HG02943 (cell line): Measurements from ENCODE around the gene VANGL1.
"Not testable (repeated sequence)": the region's sequence is repeated elsewhere in the genome, so short reads cannot be mapped to it uniquely, and the experiment has no call there.

ENCODE experiments used
- ATAC-seq: cut with Tn5 transposase; IDR thresholded peaks from one replicate; pipeline ENCODE4 v1.9.1; 2021; ENCODE audit warnings: mild to moderate bottlenecking, low read depth, moderate library complexity; ENCODE audit not compliant: unreplicated experiment

The VANGL1 gene

DNA sequence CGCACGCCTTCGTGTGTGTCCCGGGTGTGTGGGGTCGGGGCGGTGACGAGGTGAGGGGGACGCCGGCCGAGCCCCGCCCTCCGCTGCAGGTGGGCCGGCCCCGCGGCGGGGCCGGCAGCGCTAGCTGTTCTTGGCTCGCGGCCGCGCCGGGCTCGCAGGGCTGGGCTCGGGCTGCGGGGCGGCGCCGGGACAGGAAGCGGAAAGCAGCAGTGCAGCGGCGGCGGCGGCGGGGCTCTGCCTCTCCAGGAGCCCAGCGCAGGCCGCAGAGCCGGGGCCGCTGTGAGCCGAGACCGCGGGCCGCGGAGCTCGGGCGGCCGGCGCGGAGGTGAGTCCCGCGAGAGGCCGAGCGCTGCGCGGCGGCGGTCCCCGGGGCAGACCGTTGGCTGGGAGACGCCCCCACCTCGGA is at the start of gene VANGL1:
Gene VANGL1, plus strand, starts transcription at position 209 of the 406 bp plus-strand sequence. CDS start 9,444 bp downstream, outside the sequence.
- peak; percentile 58 for ATAC-seq

DNA sequence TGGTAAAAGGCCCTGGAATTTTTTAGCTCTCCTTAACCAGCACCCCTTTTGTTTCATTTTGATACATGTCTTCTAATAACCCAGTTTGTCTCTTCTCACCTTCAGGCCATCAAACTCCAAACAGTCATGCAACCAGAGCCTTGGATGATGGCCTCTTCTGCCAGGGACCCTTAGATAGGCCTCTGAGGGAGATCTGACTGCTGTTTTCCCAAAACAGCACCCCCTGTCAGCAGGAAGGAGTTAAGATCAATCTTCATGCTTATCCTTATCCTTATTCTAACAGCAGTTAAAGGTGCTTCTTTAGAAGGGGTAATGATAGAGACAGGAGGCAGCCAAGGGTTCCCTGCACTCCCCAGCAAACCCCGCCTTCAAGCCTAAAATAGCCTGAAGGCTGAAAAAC is 49.5 kb upstream of the VANGL1 start:
- ATAC-seq, result no peak

DNA sequence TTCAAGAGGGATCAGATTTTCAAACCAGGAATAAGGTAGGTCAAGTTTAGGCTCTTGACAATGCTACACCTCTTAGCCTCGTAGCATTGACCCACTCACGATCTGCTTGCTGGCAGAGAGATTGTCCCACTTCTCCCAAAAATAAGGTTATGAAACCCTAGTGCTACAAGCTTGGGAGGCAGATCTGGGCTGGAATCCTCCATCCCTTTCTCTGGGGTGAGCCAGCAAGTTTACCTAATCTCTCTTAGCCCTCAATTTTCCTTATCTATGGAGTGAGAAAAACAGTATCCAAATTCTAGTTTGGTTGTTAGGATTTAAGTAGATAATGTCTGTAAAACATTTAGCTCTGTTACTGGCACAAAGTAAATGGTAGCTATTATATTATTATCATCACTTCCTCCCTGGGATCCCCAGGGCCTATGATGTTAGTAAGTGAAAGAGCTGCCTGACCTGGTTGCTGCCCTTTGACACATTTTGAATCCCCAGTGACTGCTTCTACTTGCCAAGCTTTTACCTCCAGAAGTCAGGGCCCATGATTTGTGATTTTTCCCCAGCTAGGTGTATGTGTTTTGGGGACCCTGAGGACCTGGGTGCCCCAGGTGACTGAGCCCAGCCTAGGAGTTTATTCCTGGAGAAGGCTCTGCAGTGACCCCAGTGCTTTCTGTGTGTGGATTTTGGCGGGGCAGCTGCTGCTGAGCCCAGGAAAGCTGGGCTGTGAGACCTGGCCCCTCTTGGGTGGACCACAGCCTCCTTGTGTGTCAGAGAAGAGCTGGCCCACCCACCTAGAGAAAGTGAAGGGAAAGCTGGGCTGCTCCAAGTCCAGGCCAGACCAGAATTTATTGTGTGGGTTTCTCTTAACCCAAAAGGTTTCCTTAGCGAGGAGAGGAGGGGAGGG is 48.2 kb upstream of the VANGL1 start:
- no peak for ATAC-seq

DNA sequence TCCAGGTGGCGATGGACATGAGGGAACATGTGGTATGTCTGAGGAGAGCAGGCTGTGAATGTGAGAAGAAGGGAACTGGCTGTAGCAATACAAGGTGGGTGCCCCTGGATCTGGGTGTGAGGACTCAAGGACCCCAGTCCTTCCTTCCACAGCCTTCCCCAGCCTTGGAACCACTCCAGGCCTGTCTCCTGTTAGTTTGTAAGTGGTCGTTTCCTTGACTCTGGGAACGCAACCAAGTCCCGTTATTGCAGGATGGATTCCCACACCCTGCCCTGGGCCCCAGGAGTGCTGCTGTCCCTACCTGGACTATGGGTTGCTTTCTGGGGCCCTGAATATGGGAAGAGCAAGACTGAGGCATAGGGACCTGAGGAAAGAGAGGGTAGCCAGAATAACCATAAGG is 47.2 kb upstream of the VANGL1 start:
- no peak for ATAC-seq

DNA sequence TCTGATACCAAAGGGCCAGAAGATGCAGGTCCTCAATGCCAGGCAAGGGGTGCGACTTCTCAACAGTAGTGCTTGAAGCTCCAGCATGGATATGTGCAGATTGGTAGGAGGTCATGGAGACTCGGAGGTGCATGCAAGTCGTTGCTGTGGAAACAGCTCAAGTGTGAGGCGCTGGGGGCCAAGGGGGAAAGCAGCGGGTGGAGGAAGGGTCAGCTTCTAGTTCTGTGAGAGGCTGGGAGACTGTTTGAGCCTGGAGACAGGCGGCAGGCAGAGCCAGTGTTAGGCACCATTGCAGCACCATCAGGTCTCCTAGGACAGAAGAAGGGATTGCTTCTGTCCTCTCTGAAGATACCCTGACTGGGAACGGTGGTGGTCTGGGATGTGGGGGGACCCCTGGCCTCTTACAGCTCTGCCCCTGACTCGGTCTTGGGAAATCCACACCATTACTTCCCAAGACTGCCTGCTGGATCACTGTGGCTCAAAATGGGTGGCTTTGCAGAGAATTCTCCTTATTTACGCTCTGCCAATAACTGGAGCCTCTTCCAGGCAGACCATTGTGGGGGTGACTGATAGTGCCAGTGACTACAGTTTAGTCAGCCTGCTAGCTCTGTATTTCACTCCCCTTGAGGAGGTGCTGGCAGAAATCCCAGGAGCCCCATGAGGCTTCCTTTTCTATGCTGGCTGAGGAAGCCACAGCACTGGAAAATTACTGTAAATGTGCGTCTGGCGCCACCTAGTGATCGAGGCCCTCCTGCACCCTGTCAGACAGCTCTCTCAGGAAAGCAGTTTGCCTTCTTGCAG is 46.3 kb upstream of the VANGL1 start:
- no peak for ATAC-seq

DNA sequence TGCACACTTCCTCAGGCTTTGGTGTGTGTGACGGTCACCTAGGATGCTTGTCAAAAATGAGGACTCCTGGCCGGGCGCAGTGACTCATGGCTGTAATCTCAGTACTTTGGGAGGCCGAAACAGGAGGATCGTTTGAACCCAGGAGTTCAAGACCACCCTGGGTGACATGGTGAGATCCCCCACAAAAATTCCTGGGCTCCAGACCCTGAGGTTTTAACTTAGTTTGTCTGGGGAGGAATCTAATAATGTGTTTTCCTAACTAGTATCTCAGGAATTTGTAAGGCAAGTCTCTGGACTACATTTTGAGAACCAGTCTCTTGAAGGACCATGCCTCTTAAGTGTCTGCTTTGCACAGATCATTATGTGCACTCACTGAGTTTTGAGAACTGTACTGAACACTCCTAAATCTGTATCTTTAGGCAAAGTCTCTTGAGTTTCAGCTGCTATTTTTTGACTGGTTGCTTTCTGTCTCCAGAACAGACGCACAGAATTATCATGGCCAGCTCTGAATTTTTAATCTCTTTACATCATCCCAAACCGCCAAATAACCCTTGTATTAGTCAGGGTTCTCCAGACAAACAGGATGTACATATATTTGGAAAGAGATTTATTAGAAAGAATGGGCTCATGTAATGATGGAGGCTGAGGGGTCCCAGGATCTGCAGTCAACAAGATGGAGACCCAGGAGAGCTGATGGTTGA is 45.5 kb upstream of the VANGL1 start:
- no peak for ATAC-seq

DNA sequence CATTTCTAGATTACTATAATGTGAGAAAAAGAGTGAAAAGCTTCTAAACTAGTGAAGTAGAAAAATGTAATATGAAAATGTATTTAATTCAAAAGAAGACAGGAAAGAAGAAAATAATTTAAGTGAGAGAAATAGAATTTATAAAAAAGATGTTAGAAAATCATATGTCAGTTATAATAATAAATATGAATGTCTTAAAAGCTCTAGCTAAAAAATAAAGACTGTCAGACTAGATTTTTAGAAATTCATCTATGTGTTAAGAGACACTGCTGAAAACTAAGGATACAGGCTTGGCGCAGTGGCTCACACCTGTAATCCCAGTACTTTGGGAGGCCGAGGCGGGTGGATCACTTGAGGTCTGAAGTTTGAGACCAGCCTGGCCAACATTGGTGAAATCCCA is 37.3 kb upstream of the VANGL1 start:
- ATAC-seq, result no peak

DNA sequence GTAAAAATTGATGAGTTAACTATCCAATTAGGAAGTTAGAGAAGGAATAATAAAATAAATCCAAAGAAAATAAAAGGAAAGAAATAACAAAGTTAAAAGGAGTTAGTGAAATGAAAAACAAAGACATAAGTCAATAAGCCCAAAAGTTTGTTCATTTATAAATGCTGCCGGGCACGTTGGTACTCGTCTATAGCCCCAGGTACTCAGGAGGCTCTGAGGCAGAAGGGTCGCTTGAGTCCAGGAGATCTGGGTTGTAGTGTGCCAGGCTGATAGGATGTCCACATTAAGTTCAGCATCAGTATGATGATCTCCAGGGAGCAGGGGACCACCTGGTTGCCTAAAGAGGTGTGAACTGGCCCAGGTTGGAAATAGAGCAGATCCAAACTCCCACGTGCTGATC is 35.5 kb upstream of the VANGL1 start:
- ATAC-seq, result no peak

DNA sequence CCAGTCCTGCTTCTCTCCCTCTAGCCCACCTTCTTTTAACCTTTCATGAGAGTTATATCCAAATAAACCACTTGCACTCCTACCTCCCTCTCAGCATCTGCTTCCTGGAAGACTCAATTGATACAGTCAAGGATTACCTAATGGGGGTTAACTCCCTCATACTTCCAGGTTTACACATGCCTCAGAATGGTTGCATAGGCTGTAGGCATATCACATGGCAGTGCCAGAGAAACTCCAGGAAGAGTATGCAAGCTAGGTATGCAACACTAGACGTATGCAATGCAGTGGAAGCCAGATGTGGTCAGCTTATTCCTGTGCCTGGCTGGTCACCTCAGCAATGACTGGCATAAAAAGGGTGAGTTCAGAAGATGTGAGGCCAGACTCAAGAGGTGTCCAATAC is 32.7 kb upstream of the VANGL1 start:
- no peak for ATAC-seq

DNA sequence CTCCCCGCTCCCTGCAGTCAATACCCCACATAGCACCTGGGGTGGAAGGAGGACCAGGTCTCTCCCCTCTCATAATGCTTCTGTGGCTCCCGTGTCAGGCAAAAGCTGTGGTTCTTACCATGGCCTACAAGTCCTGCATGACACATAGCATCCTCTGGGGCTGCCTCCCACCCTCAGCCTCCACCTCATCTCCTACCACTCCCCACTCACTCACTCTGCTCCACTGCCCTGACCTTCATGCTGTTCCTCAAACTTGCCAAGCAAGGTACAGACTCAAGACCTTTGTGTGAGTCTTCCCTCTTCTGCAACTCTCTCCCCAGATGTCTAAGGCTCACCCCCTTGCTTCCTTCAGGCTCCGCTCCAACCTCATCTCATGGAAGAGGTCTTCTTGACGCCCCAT is 28.0 kb upstream of the VANGL1 start:
- no peak for ATAC-seq

DNA sequence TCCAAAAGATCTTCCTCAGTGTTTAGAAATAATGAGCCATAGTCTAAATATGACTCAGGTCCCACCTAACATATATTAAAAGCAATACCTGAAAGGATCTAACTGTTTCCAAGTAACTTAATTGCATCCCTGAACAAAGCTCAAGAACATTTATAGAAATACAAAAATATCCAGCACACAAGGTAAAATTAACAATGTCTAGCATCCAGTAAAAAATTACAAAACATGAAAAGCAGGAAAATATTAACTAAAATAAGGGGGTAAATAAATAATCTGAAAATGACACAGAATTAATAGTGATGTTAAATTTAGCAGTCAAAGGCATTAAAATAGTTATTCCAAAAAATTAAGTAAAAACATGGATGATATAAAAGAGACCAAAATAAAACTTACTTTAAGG is 21.3 kb upstream of the VANGL1 start:
- ATAC-seq, result no peak

DNA sequence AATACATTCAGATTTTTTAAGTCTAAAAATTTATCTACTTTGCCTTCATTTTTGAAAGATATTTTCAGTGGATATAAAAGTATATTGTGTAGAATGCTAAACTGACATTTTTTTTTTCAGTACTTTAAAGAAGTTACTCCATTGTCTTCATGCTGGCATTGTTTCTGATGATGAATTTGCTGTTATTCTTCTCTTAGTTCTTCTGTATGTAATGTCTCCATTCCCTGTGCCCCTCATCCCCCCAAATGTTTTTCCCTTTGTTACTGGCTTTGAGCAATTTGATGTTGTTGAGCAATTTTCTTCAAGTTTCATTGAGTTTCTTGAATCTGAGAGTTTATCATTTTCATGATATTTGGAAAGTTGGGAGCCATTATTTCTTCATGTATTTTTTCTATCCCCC is 20.8 kb upstream of the VANGL1 start:
- no peak for ATAC-seq

DNA sequence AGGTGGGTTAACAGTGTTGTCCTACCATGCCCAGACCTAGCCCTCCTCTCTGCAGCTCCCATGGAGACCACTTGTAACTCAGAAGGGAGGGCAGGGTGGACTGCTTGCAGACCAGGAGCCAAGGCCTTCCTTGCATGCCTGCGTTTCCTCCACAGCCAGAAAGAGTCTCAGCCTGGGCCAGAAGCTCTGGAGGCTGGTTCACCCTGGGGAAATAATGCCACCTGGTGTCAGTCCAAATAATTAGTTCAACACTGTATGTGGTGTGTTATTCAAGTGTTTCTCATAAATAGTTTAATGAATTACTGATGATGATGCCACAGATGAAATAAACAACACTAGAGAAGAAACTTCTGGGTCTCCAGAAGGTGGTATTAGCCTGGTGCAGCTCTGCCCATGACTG is 16.9 kb upstream of the VANGL1 start:
- ATAC-seq, result no peak

DNA sequence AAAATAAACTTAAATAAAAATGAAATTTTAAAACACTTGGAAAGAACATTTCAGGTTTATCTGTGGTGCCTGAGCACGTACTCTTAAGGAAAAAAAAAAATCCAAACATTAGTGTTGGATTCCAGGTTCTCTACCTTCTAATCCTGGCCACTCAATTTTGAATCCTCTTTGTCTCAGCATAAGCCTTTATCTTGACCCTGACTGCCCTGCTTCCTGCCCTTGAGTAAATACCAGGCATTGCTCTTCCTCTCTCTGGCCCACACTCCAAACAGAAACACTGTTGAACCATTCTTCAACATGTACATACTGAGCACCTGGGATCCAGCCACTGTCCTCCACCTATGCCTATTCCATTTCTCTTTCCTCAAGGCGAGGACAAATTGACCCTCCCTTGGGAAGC is 11.4 kb upstream of the VANGL1 start:
- no peak for ATAC-seq

DNA sequence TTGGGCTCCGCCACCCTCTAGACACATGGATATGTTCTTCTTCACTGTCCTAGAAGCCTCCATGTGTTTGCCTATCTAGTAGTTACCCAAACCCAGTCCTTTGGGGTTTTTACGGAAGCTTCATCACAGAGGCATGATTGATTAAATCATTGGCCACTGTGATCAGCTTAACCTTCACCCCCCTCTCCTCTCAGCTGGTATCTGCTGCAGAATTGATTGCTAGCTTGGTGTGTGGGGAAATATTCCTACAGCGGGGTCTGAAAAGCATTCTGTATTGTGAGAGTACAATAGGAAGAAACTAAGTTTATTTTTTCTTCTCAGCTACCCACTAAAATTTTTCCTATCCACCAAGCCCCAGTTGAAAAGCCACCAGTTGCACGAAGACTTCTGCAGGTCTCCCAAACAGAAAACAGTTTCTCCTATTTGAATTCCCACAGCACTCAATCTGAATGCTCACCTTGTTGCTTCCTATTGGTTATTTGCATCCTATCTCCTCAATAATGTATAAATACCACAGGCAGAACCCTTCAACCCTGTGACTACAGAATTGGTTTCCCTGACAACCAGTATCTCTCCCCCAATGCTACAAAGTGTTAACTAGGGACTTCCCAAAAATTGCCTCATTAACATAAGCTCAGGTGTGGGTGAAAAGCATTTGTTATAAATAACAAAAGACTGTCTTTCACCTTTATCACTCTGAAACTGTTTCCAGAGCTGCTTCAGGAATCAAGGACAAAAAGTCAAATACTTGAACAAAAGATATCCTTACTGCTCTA is 9.3 kb upstream of the VANGL1 start:
- ATAC-seq, result no peak

DNA sequence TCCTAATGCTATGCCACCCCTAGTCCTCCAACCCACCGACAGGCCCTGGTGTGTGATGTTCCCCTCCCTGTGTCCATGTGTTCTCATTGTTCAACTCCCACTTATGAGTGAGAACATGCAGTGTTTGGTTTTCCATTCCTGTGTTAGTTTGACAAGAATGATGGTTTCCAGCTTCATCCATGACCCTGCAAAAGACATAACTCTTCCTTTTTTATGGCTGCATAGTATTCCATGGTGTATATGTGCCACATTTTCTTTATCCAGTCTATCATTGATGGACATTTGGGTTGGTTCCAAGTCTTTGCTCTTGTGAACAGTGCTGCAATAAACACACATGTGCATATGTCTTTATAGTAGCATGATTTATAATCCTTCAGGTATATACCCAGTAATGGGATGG is 8.2 kb upstream of the VANGL1 start:
- not testable (repeated sequence) for ATAC-seq

DNA sequence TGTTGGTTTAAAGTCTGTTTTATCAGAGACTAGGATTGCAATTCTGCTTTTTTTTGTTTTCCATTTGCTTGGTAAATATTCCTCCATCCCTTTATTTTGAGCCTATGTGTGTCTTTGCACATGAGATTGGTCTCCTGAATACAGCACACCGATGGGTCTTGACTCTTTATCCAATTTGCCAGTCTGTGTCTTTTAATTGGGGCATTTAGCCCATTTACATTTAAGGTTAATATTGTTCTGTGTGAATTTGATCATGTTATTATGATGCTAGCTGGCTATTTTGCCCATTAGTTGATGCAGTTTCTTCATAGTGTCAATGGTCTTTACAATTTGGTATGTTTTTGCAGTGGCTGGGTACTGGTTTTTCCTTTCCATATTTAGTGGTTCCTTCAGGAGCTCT is 4.5 kb upstream of the VANGL1 start:
- ATAC-seq, result not testable (repeated sequence)

DNA sequence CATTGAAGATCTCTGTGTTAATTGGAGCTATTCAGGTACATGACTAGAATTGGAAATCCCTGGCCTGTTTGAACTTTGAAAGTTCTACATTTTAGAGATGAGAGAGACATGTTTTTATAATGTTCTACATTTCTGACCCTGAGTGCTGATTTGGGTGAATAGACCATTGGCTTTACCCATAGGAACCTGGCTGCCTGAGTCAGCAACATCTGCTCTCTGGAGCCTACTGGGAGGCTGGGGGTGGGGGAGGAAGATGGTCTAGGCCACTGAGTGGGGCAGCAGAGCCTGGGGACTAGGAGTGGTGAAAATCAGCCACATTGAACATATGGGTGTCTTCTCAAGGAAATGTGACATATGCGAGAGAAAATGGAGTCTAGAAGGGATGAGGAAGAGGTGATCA is 1.4 kb upstream of the VANGL1 start:
- no peak for ATAC-seq

DNA sequence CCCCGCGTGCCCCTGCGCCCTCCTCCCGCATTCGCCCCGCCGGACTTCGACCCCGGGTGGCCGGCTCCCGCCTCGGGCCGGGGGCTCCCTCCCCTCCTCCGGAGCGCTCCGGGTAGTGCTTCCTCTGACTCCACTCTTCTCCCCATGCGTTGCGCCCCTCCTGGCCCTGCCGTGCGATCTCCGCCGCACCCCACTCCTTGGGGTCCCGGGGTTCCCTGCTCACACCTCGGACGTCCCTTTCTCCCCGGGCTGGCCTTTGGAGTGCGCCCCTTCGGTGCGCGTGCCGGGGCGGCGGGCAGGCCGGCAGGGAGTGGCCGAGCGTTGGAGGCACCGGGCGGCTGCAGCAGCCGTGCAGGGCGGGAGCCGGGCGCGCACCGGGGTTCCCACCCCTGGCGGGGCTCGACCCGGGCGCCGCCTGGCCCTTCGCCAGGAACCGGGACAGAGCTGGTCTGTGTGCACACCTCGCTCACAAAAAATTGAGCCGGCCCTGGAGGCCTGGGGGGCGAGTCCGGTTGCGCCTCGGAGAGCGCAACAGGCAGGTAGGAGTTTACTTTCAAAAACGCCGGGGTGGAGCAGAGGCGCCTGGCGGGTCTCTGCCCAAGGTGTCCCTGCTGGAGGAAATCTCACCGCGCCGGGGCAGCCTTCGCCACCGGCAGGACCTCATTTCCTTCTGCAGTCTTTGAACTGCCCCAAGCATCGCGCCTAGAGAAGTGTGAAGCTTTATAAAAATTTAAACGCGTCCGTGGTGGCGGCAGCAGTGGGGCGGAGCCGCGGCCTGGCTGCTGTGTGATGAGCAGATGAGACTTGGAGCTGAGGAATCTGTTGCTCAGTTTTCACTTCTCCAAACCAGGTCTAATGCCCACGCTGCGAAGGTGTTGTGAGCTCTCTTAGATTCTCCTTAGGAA is 650 bp downstream of the VANGL1 start:
- peak; percentile 73 for ATAC-seq
